H1 (cell line): Measurements from ENCODE around the gene CEP41. TPM values are rescaled to one million over a fixed set of nuclear protein-coding genes. Genes with fewer than 3 reads are reported as not detected.

Experiments
- ASH2L ChIP-seq: fragments of 200-600, 300-600 bp; sonication (generic); IDR thresholded peaks from one replicate; pipeline ENCODE4 v1.7.1; 2017; ENCODE audit warnings: low read length
- CBX5 ChIP-seq: fragments of 300-800, 300-1000 bp; sonication (generic); IDR thresholded peaks from 2 replicates; pipeline ENCODE4 v1.7.1; 2016; ENCODE audit warnings: antibody characterized with exemption, low read length, low read depth
- CTBP2 ChIP-seq: IDR thresholded peaks from 2 replicates; pipeline ENCODE4 v1.7.0; 2011; ENCODE audit warnings: borderline replicate concordance, mild to moderate bottlenecking, moderate library complexity, mixed read lengths, low read length; ENCODE audit not compliant: insufficient read depth, insufficient read length
- CTCF ChIP-seq, 3 experiments: IDR thresholded peaks; 1 replicate in 2 of 3; 2 replicates in 1 of 3; pipeline versions ENCODE4 v1.5.1 to v1.6.1; 2011; ENCODE audit warnings: low read length in 3 of 3, mild to moderate bottlenecking in 3 of 3, inconsistent platforms in 2 of 3, low read depth in 1 of 3, moderate library complexity in 1 of 3; ENCODE audit not compliant: insufficient read depth in 1 of 3; ENCODE audit errors: control extremely low read depth in 1 of 3
- E2F6 ChIP-seq: IDR thresholded peaks from 2 replicates; pipeline ENCODE4 v1.6.1; 2012; ENCODE audit warnings: inconsistent platforms
- HDAC2 ChIP-seq, 2 experiments: fragments of 300-600 bp in 1 of 2; sonication (generic) in 1 of 2; IDR thresholded peaks; 2 replicates each; pipeline ENCODE4 v1.6.1; 2011 to 2012; ENCODE audit warnings: low read depth in 2 of 2, low read length in 2 of 2, mild to moderate bottlenecking in 2 of 2, moderate library complexity in 2 of 2, borderline replicate concordance in 1 of 2, inconsistent platforms in 1 of 2
- NRF1 ChIP-seq: IDR thresholded peaks from 2 replicates; pipeline ENCODE4 v1.6.1; 2011; ENCODE audit warnings: mild to moderate bottlenecking, low read depth, low read length, improper control_type of control experiment
- polyA plus RNA-seq, 7 experiments: library from polyadenylated mRNA; depleted of rRNA in 3 of 7; stranded (reverse) in 5 of 7; unstranded in 2 of 7; fragments of >200 nt in 5 of 7; fragments of 200-250 nt in 2 of 7; gene quantifications; 1 replicate in 5 of 7; 2 replicates in 1 of 7; 4 replicates in 1 of 7; pipeline versions ENCODE4 v1.2.1 to v1.2.3, GENCODE V29; 2011 to 2013; ENCODE audit warnings: missing spikeins in 2 of 7, mixed read lengths in 2 of 7
- total RNA-seq: library from RNA; stranded (reverse); fragmentation: NEBNext Ultra II Directional; extraction: Animal tissue kit (Norgen Biotek cat#: 25700); gene quantifications from 2 replicates; pipeline ENCODE4 v1.2.1, GENCODE V29; 2021
- TF ChIP-seq, protein P1 (sequence below): fragments of 300-600 bp; sonication (generic); IDR thresholded peaks from 2 replicates; pipeline ENCODE4 v1.7.1; 2012; ENCODE audit warnings: low read length, moderate library complexity, mild to moderate bottlenecking, inconsistent platforms; ENCODE audit not compliant: insufficient replicate concordance

Gene CEP41
- total and polyA plus RNA-seq, 2 of the 8 experiments (the other 6 are each of a cell fraction or from before 2014, with no cell fraction given): 9.3 to 12.8 TPM

DNA sequence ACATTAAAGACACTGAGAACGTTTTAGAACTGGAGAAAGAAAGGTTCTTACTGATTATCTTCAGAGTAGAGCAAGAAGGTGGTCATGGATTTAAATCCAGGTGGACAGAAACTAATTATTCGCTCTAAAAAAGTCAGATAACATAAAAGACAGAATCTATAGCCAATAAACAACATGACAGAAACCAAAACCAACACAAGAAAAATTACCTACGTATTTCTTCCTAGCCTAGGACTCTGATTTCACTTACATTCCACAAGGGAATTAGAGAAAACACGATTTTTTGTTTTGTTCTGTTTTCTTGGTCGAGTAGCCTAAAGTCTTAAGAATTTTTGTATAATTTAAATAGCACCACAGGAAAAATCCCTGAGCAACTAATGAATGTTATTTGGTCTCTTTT is 45.4 kb downstream of the CEP41 start (continued):
- TF ChIP-seq, protein P1, sequence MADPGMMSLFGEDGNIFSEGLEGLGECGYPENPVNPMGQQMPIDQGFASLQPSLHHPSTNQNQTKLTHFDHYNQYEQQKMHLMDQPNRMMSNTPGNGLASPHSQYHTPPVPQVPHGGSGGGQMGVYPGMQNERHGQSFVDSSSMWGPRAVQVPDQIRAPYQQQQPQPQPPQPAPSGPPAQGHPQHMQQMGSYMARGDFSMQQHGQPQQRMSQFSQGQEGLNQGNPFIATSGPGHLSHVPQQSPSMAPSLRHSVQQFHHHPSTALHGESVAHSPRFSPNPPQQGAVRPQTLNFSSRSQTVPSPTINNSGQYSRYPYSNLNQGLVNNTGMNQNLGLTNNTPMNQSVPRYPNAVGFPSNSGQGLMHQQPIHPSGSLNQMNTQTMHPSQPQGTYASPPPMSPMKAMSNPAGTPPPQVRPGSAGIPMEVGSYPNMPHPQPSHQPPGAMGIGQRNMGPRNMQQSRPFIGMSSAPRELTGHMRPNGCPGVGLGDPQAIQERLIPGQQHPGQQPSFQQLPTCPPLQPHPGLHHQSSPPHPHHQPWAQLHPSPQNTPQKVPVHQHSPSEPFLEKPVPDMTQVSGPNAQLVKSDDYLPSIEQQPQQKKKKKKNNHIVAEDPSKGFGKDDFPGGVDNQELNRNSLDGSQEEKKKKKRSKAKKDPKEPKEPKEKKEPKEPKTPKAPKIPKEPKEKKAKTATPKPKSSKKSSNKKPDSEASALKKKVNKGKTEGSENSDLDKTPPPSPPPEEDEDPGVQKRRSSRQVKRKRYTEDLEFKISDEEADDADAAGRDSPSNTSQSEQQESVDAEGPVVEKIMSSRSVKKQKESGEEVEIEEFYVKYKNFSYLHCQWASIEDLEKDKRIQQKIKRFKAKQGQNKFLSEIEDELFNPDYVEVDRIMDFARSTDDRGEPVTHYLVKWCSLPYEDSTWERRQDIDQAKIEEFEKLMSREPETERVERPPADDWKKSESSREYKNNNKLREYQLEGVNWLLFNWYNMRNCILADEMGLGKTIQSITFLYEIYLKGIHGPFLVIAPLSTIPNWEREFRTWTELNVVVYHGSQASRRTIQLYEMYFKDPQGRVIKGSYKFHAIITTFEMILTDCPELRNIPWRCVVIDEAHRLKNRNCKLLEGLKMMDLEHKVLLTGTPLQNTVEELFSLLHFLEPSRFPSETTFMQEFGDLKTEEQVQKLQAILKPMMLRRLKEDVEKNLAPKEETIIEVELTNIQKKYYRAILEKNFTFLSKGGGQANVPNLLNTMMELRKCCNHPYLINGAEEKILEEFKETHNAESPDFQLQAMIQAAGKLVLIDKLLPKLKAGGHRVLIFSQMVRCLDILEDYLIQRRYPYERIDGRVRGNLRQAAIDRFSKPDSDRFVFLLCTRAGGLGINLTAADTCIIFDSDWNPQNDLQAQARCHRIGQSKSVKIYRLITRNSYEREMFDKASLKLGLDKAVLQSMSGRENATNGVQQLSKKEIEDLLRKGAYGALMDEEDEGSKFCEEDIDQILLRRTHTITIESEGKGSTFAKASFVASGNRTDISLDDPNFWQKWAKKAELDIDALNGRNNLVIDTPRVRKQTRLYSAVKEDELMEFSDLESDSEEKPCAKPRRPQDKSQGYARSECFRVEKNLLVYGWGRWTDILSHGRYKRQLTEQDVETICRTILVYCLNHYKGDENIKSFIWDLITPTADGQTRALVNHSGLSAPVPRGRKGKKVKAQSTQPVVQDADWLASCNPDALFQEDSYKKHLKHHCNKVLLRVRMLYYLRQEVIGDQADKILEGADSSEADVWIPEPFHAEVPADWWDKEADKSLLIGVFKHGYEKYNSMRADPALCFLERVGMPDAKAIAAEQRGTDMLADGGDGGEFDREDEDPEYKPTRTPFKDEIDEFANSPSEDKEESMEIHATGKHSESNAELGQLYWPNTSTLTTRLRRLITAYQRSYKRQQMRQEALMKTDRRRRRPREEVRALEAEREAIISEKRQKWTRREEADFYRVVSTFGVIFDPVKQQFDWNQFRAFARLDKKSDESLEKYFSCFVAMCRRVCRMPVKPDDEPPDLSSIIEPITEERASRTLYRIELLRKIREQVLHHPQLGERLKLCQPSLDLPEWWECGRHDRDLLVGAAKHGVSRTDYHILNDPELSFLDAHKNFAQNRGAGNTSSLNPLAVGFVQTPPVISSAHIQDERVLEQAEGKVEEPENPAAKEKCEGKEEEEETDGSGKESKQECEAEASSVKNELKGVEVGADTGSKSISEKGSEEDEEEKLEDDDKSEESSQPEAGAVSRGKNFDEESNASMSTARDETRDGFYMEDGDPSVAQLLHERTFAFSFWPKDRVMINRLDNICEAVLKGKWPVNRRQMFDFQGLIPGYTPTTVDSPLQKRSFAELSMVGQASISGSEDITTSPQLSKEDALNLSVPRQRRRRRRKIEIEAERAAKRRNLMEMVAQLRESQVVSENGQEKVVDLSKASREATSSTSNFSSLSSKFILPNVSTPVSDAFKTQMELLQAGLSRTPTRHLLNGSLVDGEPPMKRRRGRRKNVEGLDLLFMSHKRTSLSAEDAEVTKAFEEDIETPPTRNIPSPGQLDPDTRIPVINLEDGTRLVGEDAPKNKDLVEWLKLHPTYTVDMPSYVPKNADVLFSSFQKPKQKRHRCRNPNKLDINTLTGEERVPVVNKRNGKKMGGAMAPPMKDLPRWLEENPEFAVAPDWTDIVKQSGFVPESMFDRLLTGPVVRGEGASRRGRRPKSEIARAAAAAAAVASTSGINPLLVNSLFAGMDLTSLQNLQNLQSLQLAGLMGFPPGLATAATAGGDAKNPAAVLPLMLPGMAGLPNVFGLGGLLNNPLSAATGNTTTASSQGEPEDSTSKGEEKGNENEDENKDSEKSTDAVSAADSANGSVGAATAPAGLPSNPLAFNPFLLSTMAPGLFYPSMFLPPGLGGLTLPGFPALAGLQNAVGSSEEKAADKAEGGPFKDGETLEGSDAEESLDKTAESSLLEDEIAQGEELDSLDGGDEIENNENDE: no peak
- no peak for TF ChIP-seq NRF1
- TF ChIP-seq CTCF (IDR thresholded peaks at IDR 0.05; ENCODE audit: control extremely low read depth in 1 of 3, insufficient read depth in 1 of 3, low read depth in 1 of 3, low read length in 3 of 3): no peak
- TF ChIP-seq ASH2L: no peak
- no peak for TF ChIP-seq E2F6
- no peak for TF ChIP-seq CBX5
- no peak for TF ChIP-seq HDAC2 (IDR thresholded peaks at IDR 0.05; ENCODE audit: borderline replicate concordance in 1 of 2, low read depth in 2 of 2, low read length in 2 of 2)
- no peak for TF ChIP-seq CTBP2
